ENCODE results near the gene TMEM158. TPM values are rescaled to one million over a fixed set of nuclear protein-coding genes. Genes with fewer than 3 reads are reported as not detected.

The TMEM158 gene
- polyA plus RNA-seq, 2 donors, result 1.7 to 5.6 TPM

DNA sequence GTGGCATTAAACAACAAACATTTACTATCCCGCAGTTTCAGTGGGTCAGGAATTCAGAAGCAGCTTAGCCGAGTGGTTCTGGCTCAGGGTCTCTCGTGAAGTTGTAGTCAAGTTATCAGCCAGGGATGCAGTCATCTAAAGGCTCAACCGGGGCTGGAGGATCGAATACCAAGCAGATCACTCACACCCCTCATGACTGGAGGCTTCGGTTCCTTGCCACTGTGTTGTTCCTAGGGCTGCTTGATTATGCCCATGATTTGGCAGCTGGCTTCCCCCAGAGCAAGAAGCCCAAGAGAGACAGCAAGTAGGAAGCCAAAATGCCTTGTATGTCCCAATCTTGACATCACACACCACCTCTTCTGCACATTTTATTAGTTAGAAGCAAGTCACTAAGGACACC lies 46.0 kb downstream of the TMEM158 start:
- Histone ChIP-seq H3K4me1 (ENCODE audit: control insufficient read depth in 2 of 2, insufficient read depth in 2 of 2, low read length in 1 of 2) (peaks cover 4 to 30% of the 10 kb centered on the region in 2 donors), H3K4me3 (ENCODE audit: low read depth in 1 of 2, low read length in 2 of 2) (no peak overlapping the region), H3K9me3 (ENCODE audit: control insufficient read depth in 2 of 2, insufficient read depth in 1 of 2, low read depth in 1 of 2, low read length in 1 of 2) (no peaks in the 10 kb centered on the region), H3K36me3 (ENCODE audit: control insufficient read depth in 2 of 2, insufficient read depth in 2 of 2, low read length in 1 of 2) (no peaks in the 10 kb centered on the region), H3K27me3 (ENCODE audit: control insufficient read depth in 1 of 2, insufficient read depth in 2 of 2, low read length in 2 of 2) (no peaks in the 10 kb centered on the region), H3K27ac (ENCODE audit: low read depth in 2 of 2, low read length in 1 of 2) (peak overlapping the region in 1 of 2 donors; percentile 34)
- 73 to 74% methylated on average over 6 of the region's 6 CpGs for whole genome bisulfite sequencing, 2 donors

DNA sequence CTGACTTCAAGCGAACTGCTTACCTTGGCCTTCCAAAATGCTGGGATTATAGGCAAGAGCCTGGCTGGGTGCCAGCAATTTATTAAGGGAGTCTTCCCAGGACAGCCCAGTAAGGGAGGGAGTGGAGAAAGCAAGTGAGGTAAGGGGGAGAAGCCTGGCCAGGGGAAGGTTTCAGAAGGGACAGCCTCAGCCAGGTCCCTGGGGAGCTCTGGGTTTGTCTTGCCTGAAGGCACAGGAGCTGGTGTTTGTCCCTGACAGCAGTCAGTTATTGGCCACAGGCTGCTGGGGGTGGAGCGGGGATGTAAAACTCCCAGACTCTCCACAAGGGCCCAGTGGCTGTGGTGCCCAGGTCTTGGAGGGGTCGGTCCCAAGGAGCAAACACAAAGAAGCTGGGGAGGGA lies 46.9 kb downstream of the TMEM158 start:
- Histone ChIP-seq H3K4me3 (ENCODE audit: low read depth in 1 of 2, low read length in 2 of 2) (no peak overlapping the region), H3K36me3 (ENCODE audit: control insufficient read depth in 2 of 2, insufficient read depth in 2 of 2, low read length in 1 of 2) (no peaks in the 10 kb centered on the region), H3K4me1 (ENCODE audit: control insufficient read depth in 2 of 2, insufficient read depth in 2 of 2, low read length in 1 of 2) (peaks cover 4 to 30% of the 10 kb centered on the region in 2 donors), H3K27ac (ENCODE audit: low read depth in 2 of 2, low read length in 1 of 2) (no peak overlapping the region), H3K27me3 (ENCODE audit: control insufficient read depth in 1 of 2, insufficient read depth in 2 of 2, low read length in 2 of 2) (no peaks in the 10 kb centered on the region), H3K9me3 (ENCODE audit: control insufficient read depth in 2 of 2, insufficient read depth in 1 of 2, low read depth in 1 of 2, low read length in 1 of 2) (no peaks in the 10 kb centered on the region)
- 74 to 75% methylated on average over 3 of the region's 3 CpGs for WGBS, 2 donors

DNA sequence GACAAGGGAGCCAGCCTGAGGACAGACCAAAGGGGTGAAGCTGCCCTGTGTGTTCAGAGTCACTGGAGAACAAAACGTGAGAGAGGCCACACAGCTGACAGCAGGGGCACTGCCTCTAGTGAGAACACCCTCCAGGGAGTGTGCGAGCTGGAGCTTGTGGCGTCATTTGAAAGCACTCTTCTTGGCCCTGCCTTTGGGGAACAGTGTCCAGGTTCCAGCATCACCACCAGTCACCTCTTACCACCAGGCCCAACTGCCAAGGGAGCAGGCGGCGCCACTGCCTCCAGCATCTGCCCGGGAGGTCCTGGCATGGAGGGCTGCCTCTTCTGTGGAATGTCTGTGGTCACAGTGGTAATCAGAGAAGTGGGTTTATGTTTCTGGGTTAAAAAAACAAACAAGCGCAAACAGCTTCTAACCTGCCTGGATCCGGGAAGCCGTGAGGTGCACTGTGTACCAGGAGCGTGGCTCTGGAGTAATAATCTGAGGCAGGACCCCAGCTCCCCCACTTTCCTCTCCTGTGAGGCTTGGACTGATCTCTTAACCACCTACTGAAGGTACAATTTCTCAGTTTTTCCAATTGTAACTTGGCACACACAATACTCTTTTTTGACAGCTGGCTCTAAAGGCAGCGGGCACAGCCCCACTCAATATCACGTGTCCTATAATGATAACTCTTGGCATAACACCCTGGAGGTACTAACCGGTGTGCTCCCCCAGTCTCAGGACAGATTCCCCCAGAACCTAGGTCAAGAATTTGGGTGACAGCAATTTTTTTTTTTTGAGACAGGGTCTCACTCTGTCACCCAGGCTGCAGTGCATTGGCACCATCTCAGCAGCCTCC lies 47.7 kb downstream of the TMEM158 start:
- H3K4me1 ChIP-seq (ENCODE audit: control insufficient read depth in 2 of 2, insufficient read depth in 2 of 2, low read length in 1 of 2), result peaks cover 4 to 26% of the 10 kb centered on the region in 2 donors
- 42% methylated on average over 13 of the region's 13 CpGs for WGBS, 2 donors
- no peaks in the 10 kb centered on the region for H3K9me3 ChIP-seq (ENCODE audit: control insufficient read depth in 2 of 2, insufficient read depth in 1 of 2, low read depth in 1 of 2, low read length in 1 of 2)

DNA sequence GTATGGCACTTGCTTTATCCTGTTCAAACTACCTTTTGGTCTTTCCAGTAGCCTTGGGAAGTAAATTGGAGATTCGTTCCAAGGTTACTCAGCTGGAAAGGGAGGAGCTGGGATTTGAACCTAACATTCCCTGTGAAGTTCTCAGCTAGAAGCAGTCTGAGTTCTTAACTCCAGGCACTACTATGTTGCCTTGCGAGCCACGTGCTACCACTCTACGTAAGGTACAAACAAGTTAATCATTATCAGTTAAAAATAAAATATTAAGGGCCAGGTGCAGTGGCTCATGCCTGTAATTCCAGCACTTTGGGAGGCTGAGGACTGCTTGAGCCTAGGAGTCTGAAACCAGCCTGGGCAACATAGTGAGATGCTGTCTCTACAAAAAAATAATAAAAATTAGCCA lies 49.2 kb downstream of the TMEM158 start:
- WGBS, 2 donors, result 45 to 52% methylated on average over 4 of the region's 4 CpGs
- H3K27me3 ChIP-seq (ENCODE audit: control insufficient read depth in 1 of 2, insufficient read depth in 2 of 2, low read length in 2 of 2), result no peaks in the 10 kb centered on the region
- no peaks in the 10 kb centered on the region for H3K36me3 ChIP-seq (ENCODE audit: control insufficient read depth in 2 of 2, insufficient read depth in 2 of 2, low read length in 1 of 2)
- H3K4me1 ChIP-seq (ENCODE audit: control insufficient read depth in 2 of 2, insufficient read depth in 2 of 2, low read length in 1 of 2), result peaks cover 4 to 22% of the 10 kb centered on the region in 2 donors
- no peak overlapping the region for H3K27ac ChIP-seq (ENCODE audit: low read depth in 2 of 2, low read length in 1 of 2)
- no peaks in the 10 kb centered on the region for H3K9me3 ChIP-seq (ENCODE audit: control insufficient read depth in 2 of 2, insufficient read depth in 1 of 2, low read depth in 1 of 2, low read length in 1 of 2)
- H3K4me3 ChIP-seq (ENCODE audit: low read depth in 1 of 2, low read length in 2 of 2), result no peak overlapping the region

More for the DNA sequence above, 47.7 kb downstream of the TMEM158 start:
- no peak overlapping the region for H3K4me3 ChIP-seq (ENCODE audit: low read depth in 1 of 2, low read length in 2 of 2)
- H3K27ac ChIP-seq (ENCODE audit: low read depth in 2 of 2, low read length in 1 of 2), result peak overlapping the region; percentile 40 to 79
- no peaks in the 10 kb centered on the region for H3K36me3 ChIP-seq (ENCODE audit: control insufficient read depth in 2 of 2, insufficient read depth in 2 of 2, low read length in 1 of 2)
- H3K27me3 ChIP-seq (ENCODE audit: control insufficient read depth in 1 of 2, insufficient read depth in 2 of 2, low read length in 2 of 2), result no peaks in the 10 kb centered on the region

Other genes starting within 250 kb of the TMEM158 start
- 10 to 100 TPM in 1 of 2 donors, 1 to 10 TPM in 1; 7.5 to 12.6 TPM for gene CLEC3B, start 200.0 kb downstream of the TMEM158 start, polyA plus RNA-seq
- 10 to 100 TPM; 21.0 to 24.3 TPM for gene CDCP1, start 79.9 kb downstream of the TMEM158 start, polyA plus RNA-seq
- 1 to 10 TPM; 3.9 to 7.2 TPM for gene LARS2, start 162.3 kb upstream of the TMEM158 start, polyA plus RNA-seq